Kidney epithelial cell (primary cell): ENCODE data around the gene GRID1. TPM values are rescaled to one million over a fixed set of nuclear protein-coding genes. Genes with fewer than 3 reads are reported as not detected.

ENCODE experiments used
- DNase-seq: peaks from one replicate; pipeline ENCODE4 v3.0.0-alpha.2; 2010; ENCODE audit warnings: low read depth
- H3K27me3 ChIP-seq: 2 replicates; pipeline ENCODE4 v1.6.0; 2011; ENCODE audit warnings: low read length; ENCODE audit not compliant: control insufficient read depth, insufficient read depth
- H3K36me3 ChIP-seq: 2 replicates; pipeline ENCODE4 v1.5.1; 2011; ENCODE audit warnings: low read length; ENCODE audit not compliant: control insufficient read depth, insufficient read depth
- H3K4me3 ChIP-seq: 2 replicates; pipeline ENCODE4 v1.5.1; 2011; ENCODE audit warnings: low read depth, mild to moderate bottlenecking, control low read depth, low read length
- CTCF ChIP-seq: IDR thresholded peaks from 2 replicates; pipeline ENCODE4 v1.5.1; 2011; ENCODE audit warnings: mild to moderate bottlenecking, moderate library complexity, low read length, control low read depth, inconsistent platforms; ENCODE audit not compliant: insufficient read depth, poor library complexity, severe bottlenecking
- total RNA-seq: library from RNA; depleted of rRNA; stranded (reverse); fragments of >200 nt; gene quantifications from 2 replicates; pipeline ENCODE4 v1.2.3, GENCODE V29; 2015

The GRID1 gene
- total RNA-seq, 1 donor from 2014 or later = 0.33 TPM

GRCh38 chr10:86049442-86049841 is 317.2 kb downstream of the GRID1 start:
- TF ChIP-seq CTCF = no peak
- DNase-seq = no peak
- no peaks in the 10 kb centered on the region for H3K36me3 ChIP-seq
- H3K27me3 ChIP-seq = no peaks in the 10 kb centered on the region
- no peak overlapping the region for H3K4me3 ChIP-seq

GRCh38 chr10:86048973-86049372 is 317.6 kb downstream of the GRID1 start:
- no peak for DNase-seq
- Histone ChIP-seq H3K4me3 (no peak overlapping the region), H3K36me3 (no peaks in the 10 kb centered on the region), H3K27me3 (no peaks in the 10 kb centered on the region)
- no peak for TF ChIP-seq CTCF

GRCh38 chr10:86048571-86048970 is 318.0 kb downstream of the GRID1 start:
- Histone ChIP-seq H3K27me3 (no peaks in the 10 kb centered on the region), H3K4me3 (no peak overlapping the region), H3K36me3 (no peaks in the 10 kb centered on the region)
- DNase-seq = no peak
- no peak for TF ChIP-seq CTCF

- Histone ChIP-seq H3K36me3 (no peaks in the 10 kb centered on the region), H3K27me3 (no peaks in the 10 kb centered on the region), H3K4me3 (no peak overlapping the region)
- TF ChIP-seq CTCF = no peak
- no peak for DNase-seq
These were observed 319.0 kb downstream of the GRID1 start for GRCh38 chr10:86047588-86047987.

- no peak for DNase-seq
- Histone ChIP-seq H3K36me3 (no peaks in the 10 kb centered on the region), H3K27me3 (no peaks in the 10 kb centered on the region), H3K4me3 (no peak overlapping the region)
- TF ChIP-seq CTCF = no peak
These were observed 319.6 kb downstream of the GRID1 start for GRCh38 chr10:86046845-86047460.

- DNase-seq = no peak
- no peaks in the 10 kb centered on the region for H3K36me3 ChIP-seq
- no peaks in the 10 kb centered on the region for H3K27me3 ChIP-seq
- TF ChIP-seq CTCF = no peak
- no peak overlapping the region for H3K4me3 ChIP-seq
These were observed 320.7 kb downstream of the GRID1 start for GRCh38 chr10:86045896-86046295.
